OCI-LY7 (cell line): ENCODE data around the gene PCDHA4. TPM values are rescaled to one million over a fixed set of nuclear protein-coding genes. Genes with fewer than 3 reads are reported as not detected.
"Not testable (repeated sequence)": the region's sequence is repeated elsewhere in the genome, so short reads cannot be mapped to it uniquely, and the experiment has no call there.

Experiments
- BruUV-seq: library from RNA; stranded (reverse); fragments of 400-500 nt; replicated peaks from 2 replicates; lab custom pipeline; 2021; lab: Mats Ljungman, UMichigan
- CTCF ChIA-PET: fragments of 300-600 bp; sonication (Branson Sonifier 250); formaldehyde crosslinking; loops from one replicate; lab custom pipeline; 2022; ENCODE audit warnings: antibody characterized with exemption; ENCODE audit not compliant: unreplicated experiment; lab: Charles Lee
- POLR2A ChIA-PET: fragments of 300-600 bp; sonication (Branson Sonifier 250); formaldehyde crosslinking; loops from one replicate; lab custom pipeline; 2022; ENCODE audit warnings: antibody characterized with exemption; lab: Charles Lee
- DNase-seq: peaks from one replicate; pipeline ENCODE4 v3.0.0-alpha.2; 2015; ENCODE audit warnings: low spot score
- H2AFZ ChIP-seq: fragments of 200-600 bp; sonication (generic), shearing (Covaris generic); 2 replicates; pipeline ENCODE4 v1.6.1; 2014; ENCODE audit warnings: mild to moderate bottlenecking, antibody characterized with exemption, low read length, moderate library complexity
- H3K27ac ChIP-seq: fragments of 200-600 bp; sonication (generic); 2 replicates; pipeline ENCODE4 v1.5.1; 2014; ENCODE audit warnings: mixed run types, low read depth, mild to moderate bottlenecking, moderate library complexity, low read length, inconsistent platforms; ENCODE audit not compliant: poor library complexity, severe bottlenecking
- H3K36me3 ChIP-seq: fragments of 200-600 bp; sonication (generic); 2 replicates; pipeline ENCODE4 v1.6.1; 2014; ENCODE audit warnings: mild to moderate bottlenecking, antibody characterized with exemption, low read length, moderate library complexity, mixed read lengths; ENCODE audit not compliant: insufficient read depth
- H3K4me1 ChIP-seq: fragments of 200-600 bp; sonication (generic); 2 replicates; pipeline ENCODE4 v1.5.1; 2014; ENCODE audit warnings: mild to moderate bottlenecking, low read length; ENCODE audit not compliant: insufficient read depth, poor library complexity, severe bottlenecking
- H3K4me2 ChIP-seq: fragments of 200-600 bp; sonication (generic); 2 replicates; pipeline ENCODE4 v1.6.1; 2014; ENCODE audit warnings: mild to moderate bottlenecking, low read length
- H3K4me3 ChIP-seq: fragments of 200-600 bp; sonication (generic); 2 replicates; pipeline ENCODE4 v1.5.1; 2014; ENCODE audit warnings: mild to moderate bottlenecking, low read depth, low read length; ENCODE audit not compliant: poor library complexity, severe bottlenecking
- H3K79me2 ChIP-seq: fragments of 200-600 bp; sonication (generic); 2 replicates; pipeline ENCODE4 v1.6.1; 2016; ENCODE audit warnings: low read depth, mild to moderate bottlenecking, low read length, moderate library complexity, mixed read lengths; ENCODE audit not compliant: insufficient read depth
- H3K9me2 ChIP-seq: fragments of 200-600 bp; sonication (generic); 2 replicates; pipeline ENCODE4 v1.6.1; 2016; ENCODE audit warnings: mild to moderate bottlenecking, low read length, mixed read lengths; ENCODE audit not compliant: insufficient read depth
- H3K9me3 ChIP-seq: fragments of 200-600 bp; sonication (generic); 2 replicates; pipeline ENCODE4 v1.6.1; 2014; ENCODE audit warnings: mild to moderate bottlenecking, mixed run types, low read length, mixed read lengths
- H4K20me1 ChIP-seq: fragments of 200-600 bp; sonication (generic); 2 replicates; pipeline ENCODE4 v1.6.1; 2014; ENCODE audit warnings: mild to moderate bottlenecking, antibody characterized with exemption, low read length, moderate library complexity, mixed read lengths; ENCODE audit not compliant: insufficient read depth
- EZH2phosphoT487 ChIP-seq: fragments of 200-600 bp; sonication (generic); IDR thresholded peaks from 2 replicates; pipeline ENCODE4 v1.6.1; 2018; ENCODE audit warnings: low read depth, borderline replicate concordance, mild to moderate bottlenecking, mixed run types, antibody characterized with exemption, low read length, moderate library complexity, mixed read lengths
- intact Hi-C: fragments of 100-400 bp; cut with micrococcal nuclease; formaldehyde crosslinking; loops from one replicate; pipeline ENCODE4 v1.10.0; 2022; ENCODE audit not compliant: unreplicated experiment
- total RNA-seq, 2 experiments: library from RNA; depleted of rRNA in 1 of 2; stranded (reverse); fragments of >200 nt in 1 of 2; shearing (Covaris generic) in 1 of 2; gene quantifications; 2 replicates each; pipeline ENCODE4 v1.2.3, GENCODE V29; 2014 to 2022
- TF ChIP-seq, protein P1 (sequence below): fragments of 200-600 bp; sonication (generic); conservative IDR thresholded peaks from 2 replicates; pipeline ENCODE4 v1.5.1; 2014; ENCODE audit warnings: mild to moderate bottlenecking, antibody characterized with exemption, low read length, moderate library complexity, mixed read lengths

PCDHA4 gene
- total RNA-seq, 2 experiments from 2014 or later, result not detected

DNA sequence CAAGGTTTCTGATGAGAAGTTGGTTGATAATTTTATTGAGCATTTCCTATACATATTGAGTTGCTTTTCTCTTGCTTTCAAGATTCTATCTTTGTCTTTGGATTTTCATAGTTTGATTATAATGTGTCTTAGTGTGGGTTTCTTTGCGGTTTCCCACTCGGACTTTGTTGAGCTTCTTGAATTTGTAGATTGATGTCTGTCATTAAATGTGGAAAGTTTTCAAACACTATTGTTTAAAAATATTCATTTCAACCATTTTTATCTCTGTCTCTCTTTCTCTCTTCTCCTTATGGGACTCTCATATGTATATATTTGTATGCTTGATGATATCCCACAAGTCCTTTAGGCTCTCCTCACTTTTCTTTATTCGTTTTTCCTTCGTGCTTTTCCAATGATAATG is 39.4 kb upstream of the PCDHA4 start:
- TF ChIP-seq, protein P1, sequence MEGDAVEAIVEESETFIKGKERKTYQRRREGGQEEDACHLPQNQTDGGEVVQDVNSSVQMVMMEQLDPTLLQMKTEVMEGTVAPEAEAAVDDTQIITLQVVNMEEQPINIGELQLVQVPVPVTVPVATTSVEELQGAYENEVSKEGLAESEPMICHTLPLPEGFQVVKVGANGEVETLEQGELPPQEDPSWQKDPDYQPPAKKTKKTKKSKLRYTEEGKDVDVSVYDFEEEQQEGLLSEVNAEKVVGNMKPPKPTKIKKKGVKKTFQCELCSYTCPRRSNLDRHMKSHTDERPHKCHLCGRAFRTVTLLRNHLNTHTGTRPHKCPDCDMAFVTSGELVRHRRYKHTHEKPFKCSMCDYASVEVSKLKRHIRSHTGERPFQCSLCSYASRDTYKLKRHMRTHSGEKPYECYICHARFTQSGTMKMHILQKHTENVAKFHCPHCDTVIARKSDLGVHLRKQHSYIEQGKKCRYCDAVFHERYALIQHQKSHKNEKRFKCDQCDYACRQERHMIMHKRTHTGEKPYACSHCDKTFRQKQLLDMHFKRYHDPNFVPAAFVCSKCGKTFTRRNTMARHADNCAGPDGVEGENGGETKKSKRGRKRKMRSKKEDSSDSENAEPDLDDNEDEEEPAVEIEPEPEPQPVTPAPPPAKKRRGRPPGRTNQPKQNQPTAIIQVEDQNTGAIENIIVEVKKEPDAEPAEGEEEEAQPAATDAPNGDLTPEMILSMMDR, result no peak
- no peak for TF ChIP-seq EZH2phosphoT487
- H3K36me3 ChIP-seq, result no peaks in the 10 kb centered on the region
- no peak overlapping the region for H3K4me3 ChIP-seq
- H3K4me2 ChIP-seq, result no peak overlapping the region
- intact Hi-C loops, result no loop called here
- H2AFZ ChIP-seq, result no peak overlapping the region
- DNase-seq, result no peak
- BruUV-seq, result no TSS peak
- H3K79me2 ChIP-seq, result no peaks in the 10 kb centered on the region
- no peaks in the 10 kb centered on the region for H3K4me1 ChIP-seq
- H3K27ac ChIP-seq, result no peak overlapping the region
- CTCF ChIA-PET, result no interaction called here
- POLR2A ChIA-PET, result interaction anchor here (0.7 kb wide), 1 partner anchor 41 kb away, joined by 3 read pairs; no protein-coding TSS in a partner anchor
- no peaks in the 10 kb centered on the region for H3K9me2 ChIP-seq
- no peaks in the 10 kb centered on the region for H4K20me1 ChIP-seq
- H3K9me3 ChIP-seq, result peaks cover 49% of the 10 kb centered on the region

DNA sequence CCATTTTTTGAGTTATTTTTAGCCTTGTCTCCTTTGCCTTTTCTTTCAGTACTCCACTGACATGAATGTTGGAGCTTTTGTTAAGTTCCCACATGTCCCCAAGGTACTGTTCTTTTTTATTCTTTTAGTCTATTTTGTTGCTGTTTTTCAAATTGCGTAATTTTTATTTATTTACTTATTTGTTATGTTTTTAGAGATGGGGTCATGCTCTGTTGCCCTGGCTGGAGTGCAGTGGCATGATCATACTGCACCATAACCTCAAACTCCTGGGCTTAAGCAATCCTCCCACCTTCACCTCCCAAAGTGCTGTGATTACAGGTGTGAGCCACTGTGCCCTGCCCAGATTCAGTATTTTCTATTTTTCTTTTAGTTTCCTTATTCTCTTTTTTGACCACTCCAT is 26.4 kb upstream of the PCDHA4 start:
- Histone ChIP-seq H3K9me3 (0 out of 2 replicates have a peak, but pooled peaks cover 5% of the 10 kb centered on the region), H3K27ac (no peak overlapping the region), H3K36me3 (no peaks in the 10 kb centered on the region), H3K4me2 (no peak overlapping the region), H3K4me3 (no peak overlapping the region), H4K20me1 (no peaks in the 10 kb centered on the region), H2AFZ (no peak overlapping the region), H3K9me2 (no peaks in the 10 kb centered on the region), H3K4me1 (no peaks in the 10 kb centered on the region), H3K79me2 (no peaks in the 10 kb centered on the region)
- intact Hi-C loops, result no loop called here
- POLR2A ChIA-PET, result no interaction called here
- CTCF ChIA-PET, result no interaction called here
- TF ChIP-seq, protein P1, result no peak
- no peak for TF ChIP-seq EZH2phosphoT487
- DNase-seq, result no peak
- BruUV-seq, result no TSS peak

DNA sequence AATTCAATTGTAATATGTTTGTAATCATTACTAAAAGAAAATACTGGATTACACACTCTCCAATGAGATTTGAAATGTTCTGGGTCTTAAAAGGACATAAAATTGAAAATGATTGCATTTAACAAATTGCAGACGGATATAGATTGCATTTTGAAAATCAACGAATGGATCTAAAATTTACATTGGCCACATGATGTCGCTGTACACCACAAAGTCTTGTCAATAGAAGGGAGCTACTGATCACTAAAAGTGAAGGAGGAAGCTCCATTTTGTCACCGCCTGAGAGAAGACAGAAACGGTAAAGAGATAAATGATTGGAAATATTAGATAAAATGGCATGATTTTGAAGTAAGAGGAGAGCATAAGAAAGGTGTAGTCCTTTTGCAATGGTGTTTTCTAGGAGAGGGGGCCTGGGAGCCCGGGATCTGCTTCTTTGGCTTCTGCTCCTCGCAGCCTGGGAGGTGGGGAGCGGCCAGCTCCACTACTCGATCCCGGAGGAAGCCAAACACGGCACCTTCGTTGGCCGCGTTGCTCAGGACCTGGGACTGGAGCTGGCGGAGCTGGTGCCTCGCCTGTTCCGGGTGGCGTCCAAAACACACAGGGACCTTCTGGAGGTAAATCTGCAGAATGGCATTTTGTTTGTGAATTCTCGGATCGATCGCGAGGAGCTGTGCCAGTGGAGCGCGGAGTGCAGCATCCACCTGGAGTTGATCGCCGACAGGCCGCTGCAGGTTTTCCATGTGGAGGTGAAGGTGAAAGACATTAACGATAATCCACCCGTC is 20.8 kb upstream of the PCDHA4 start, which contains the start of gene PCDHA1:
Gene PCDHA1, plus strand, starts transcription at position 236 of the 782 bp plus-strand sequence.
- POLR2A ChIA-PET, result no interaction called here
- no peak within 1 kb of the TSS for H3K4me2 ChIP-seq
- H3K4me3 ChIP-seq, result no peak within 1 kb of the TSS
- H3K79me2 ChIP-seq, result no peaks in the 10 kb centered on the region
- no peaks in the 10 kb centered on the region for H3K4me1 ChIP-seq
- 0 out of 2 replicates have a peak, but pooled peaks cover 5% of the 10 kb centered on the region for H3K9me3 ChIP-seq
- DNase-seq, result peak; percentile 13
- H3K9me2 ChIP-seq, result no peaks in the 10 kb centered on the region
- no peak within 1 kb of the TSS for H3K27ac ChIP-seq
- no peak for TF ChIP-seq EZH2phosphoT487
- TF ChIP-seq, protein P1, result peak; percentile 79
- no peak within 1 kb of the TSS for H2AFZ ChIP-seq
- no TSS peak for BruUV-seq
- no peaks in the 10 kb centered on the region for H4K20me1 ChIP-seq
- CTCF ChIA-PET, result no interaction called here
- intact Hi-C loops, result no loop called here
- no peaks in the 10 kb centered on the region for H3K36me3 ChIP-seq

DNA sequence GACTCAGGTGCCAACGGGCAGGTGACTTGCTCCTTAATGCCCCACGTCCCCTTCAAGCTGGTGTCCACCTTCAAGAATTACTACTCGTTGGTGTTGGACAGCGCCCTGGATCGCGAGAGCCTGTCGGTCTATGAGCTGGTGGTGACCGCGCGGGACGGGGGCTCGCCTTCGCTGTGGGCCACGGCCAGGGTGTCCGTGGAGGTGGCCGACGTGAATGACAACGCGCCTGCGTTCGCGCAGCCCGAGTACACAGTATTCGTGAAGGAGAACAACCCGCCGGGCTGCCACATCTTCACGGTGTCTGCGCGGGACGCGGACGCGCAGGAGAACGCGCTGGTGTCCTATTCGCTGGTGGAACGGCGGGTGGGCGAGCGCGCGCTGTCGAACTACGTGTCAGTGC is 19.4 kb upstream of the PCDHA4 start:
- H3K27ac ChIP-seq, POLR2A ChIA-PET, H3K4me2 ChIP-seq, H3K4me1 ChIP-seq, H3K4me3 ChIP-seq, H4K20me1 ChIP-seq, H2AFZ ChIP-seq, H3K36me3 ChIP-seq, intact Hi-C loops, CTCF ChIA-PET, H3K79me2 ChIP-seq, H3K9me2 ChIP-seq, H3K9me3 ChIP-seq, BruUV-seq, DNase-seq: not testable (repeated sequence)
